ENCODE data around the gene C1S. TPM values are rescaled to one million over a fixed set of nuclear protein-coding genes. Genes with fewer than 3 reads are reported as not detected.
A peak's percentile ranks its signal among the peaks of the same experiment; 100 is the strongest.

Gene C1S
- total RNA-seq, 2 donors from 2014 or later, result 105 to 157 TPM

GRCh38 chr12:7016958-7017571 lies 43.5 kb upstream of the C1S start:
- intact Hi-C loops (cut with DNase I), result no loop called here
- ATAC-seq, result no peak

GRCh38 chr12:7017870-7018349 lies 42.6 kb upstream of the C1S start:
- peak overlapping the region; percentile 32 to 33 for H3K4me3 ChIP-seq
- DNase-seq (no peak), ATAC-seq (peak; percentile 20)
- 1% methylated on average over 17 to 25 of the region's 25 CpGs for WGBS, 2 donors
- intact Hi-C loops (cut with DNase I), result no loop called here
- peak overlapping the region; percentile 81 to 93 (median 87) for H3K27ac ChIP-seq
- H3K27me3 ChIP-seq, result no peaks in the 10 kb centered on the region
- no peaks in the 10 kb centered on the region for H3K36me3 ChIP-seq (replicated peaks in 1 of 2; ENCODE audit: insufficient read depth in 1 of 2, low read depth in 2 of 2)
- TF ChIP-seq CTCF (IDR thresholded peaks at IDR 0.05), result no peak
- TF ChIP-seq POLR2A (IDR thresholded peaks at IDR 0.05), result no peak
- H3K4me1 ChIP-seq, result peaks cover 33% of the 10 kb centered on the region
- H3K9me3 ChIP-seq, result no peaks in the 10 kb centered on the region

More at GRCh38 chr12:7016958-7017571, 43.5 kb upstream of the C1S start:
- Histone ChIP-seq H3K36me3 (replicated peaks in 1 of 2; ENCODE audit: insufficient read depth in 1 of 2, low read depth in 2 of 2) (no peaks in the 10 kb centered on the region), H3K27me3 (no peaks in the 10 kb centered on the region), H3K27ac (peak overlapping the region; percentile 22 to 93 (median 87)), H3K4me3 (peak overlapping the region in 1 of 2 donors; percentile 33), H3K4me1 (peaks cover 33% of the 10 kb centered on the region), H3K9me3 (no peaks in the 10 kb centered on the region)
- TF ChIP-seq POLR2A (IDR thresholded peaks at IDR 0.05) (peak in 1 of 3 donors; percentile 15), CTCF (IDR thresholded peaks at IDR 0.05) (no peak)
- DNase-seq, result peak in 1 of 4 donors; percentile 8
- WGBS, 2 donors, result 20 to 33% methylated on average over 6 of the region's 6 CpGs

- Histone ChIP-seq H3K27ac (peak within 1 kb of the TSS; percentile 81 to 93 (median 87)), H3K27me3 (no peaks in the 10 kb centered on the region), H3K36me3 (replicated peaks in 1 of 2; ENCODE audit: insufficient read depth in 1 of 2, low read depth in 2 of 2) (no peaks in the 10 kb centered on the region), H3K9me3 (no peaks in the 10 kb centered on the region), H3K4me1 (peaks cover 33% of the 10 kb centered on the region), H3K4me3 (peak within 1 kb of the TSS; percentile 32 to 33)
- DNase-seq, result peak; percentile 97 to 98 (median 98)
- ATAC-seq, result peak; percentile 96
- intact Hi-C loops (cut with DNase I), result no loop called here
- TF ChIP-seq CTCF (IDR thresholded peaks at IDR 0.05), result peak; percentile 82 to 97 (median 92)
- TF ChIP-seq POLR2A (IDR thresholded peaks at IDR 0.05), result peak; percentile 78 to 89 (median 79)
- 0% methylated on average over 10 to 72 of the region's 77 CpGs for WGBS, 2 donors
These were observed 42.0 kb upstream of the C1S start, which contains the start of gene LPCAT3 for GRCh38 chr12:7018350-7019042. LPCAT3 (minus strand) TSS chr12:7018476; CDS start chr12:7018424, 52 bp downstream.

GRCh38 chr12:7019043-7019569 lies 41.4 kb upstream of the C1S start:
- whole genome bisulfite sequencing, 2 donors, result 1 to 3% methylated on average over 6 of the region's 6 CpGs

More at GRCh38 chr12:7019043-7019569, 41.4 kb upstream of the C1S start:
- intact Hi-C loops (cut with DNase I), result no loop called here
- TF ChIP-seq POLR2A (IDR thresholded peaks at IDR 0.05) (no peak), CTCF (IDR thresholded peaks at IDR 0.05) (no peak)
- no peaks in the 10 kb centered on the region for H3K27me3 ChIP-seq
- DNase-seq, result peak in 2 of 4 donors; percentile 13 to 25
- peaks cover 33% of the 10 kb centered on the region for H3K4me1 ChIP-seq
- no peak for ATAC-seq
- H3K36me3 ChIP-seq (replicated peaks in 1 of 2; ENCODE audit: insufficient read depth in 1 of 2, low read depth in 2 of 2), result no peaks in the 10 kb centered on the region
- H3K9me3 ChIP-seq, result no peaks in the 10 kb centered on the region
- H3K4me3 ChIP-seq, result no peak overlapping the region
- peak overlapping the region; percentile 81 to 93 (median 87) for H3K27ac ChIP-seq

Measured in body of pancreas (tissue), 4 donors.